Stimulated activated CD4-positive, alpha-beta T cell treated with anti-CD3 and anti-CD28 coated beads, Interleukin-15, amount 100 ng/mL, for 1 hour (primary cell): Measurements from ENCODE around the gene MED27.

Experiments used
- DNase-seq, 2 donors: peaks; one replicate each; pipeline ENCODE4 v3.0.0-alpha.2; 2020; ENCODE audit warnings: low read depth in 1 of 2, low spot score in 1 of 2

Gene MED27

DNA sequence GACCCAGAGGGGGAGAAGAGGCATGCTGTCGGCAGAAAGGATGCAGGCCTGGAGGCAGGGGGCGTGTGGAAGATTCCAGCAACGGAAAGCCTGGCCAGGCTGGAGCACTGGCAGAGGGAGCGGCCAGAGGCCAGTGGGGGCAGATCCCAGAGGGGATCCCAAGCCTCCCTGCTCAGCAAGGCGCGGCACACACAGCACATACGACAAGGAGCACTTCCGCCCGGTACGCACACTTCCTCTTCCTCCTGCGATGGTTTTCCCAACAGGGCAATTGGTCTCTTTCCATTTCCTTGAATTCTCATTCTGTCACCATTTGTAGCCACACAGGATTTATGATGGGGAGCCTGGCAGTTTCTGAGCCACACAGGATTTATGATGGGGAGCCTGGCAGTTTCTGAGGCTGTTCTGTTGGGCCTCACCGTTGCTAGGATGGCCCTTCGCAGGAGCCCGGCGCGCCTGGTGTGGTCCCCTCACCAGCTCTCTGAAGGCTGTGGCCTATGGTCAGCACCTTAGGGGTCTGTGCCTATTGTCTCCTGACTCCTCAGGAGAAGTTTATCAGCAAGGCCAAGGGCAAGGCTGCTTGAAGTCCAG lies 216.3 kb downstream of the MED27 start:
- DNase-seq = no peak

GRCh38 chr9:131862261-131862660 lies 217.4 kb downstream of the MED27 start:
- DNase-seq = no peak

- no peak for DNase-seq
These were observed 219.2 kb downstream of the MED27 start for GRCh38 chr9:131860430-131860829.

- DNase-seq = no peak
These were observed 221.5 kb downstream of the MED27 start for GRCh38 chr9:131858147-131858546.

- DNase-seq = no peak
These were observed 223.6 kb downstream of the MED27 start for GRCh38 chr9:131856105-131856504.

GRCh38 chr9:131854896-131855613 lies 224.6 kb downstream of the MED27 start:
- no peak for DNase-seq

GRCh38 chr9:131854334-131854733 lies 225.3 kb downstream of the MED27 start:
- DNase-seq = no peak

GRCh38 chr9:131853434-131853833 lies 226.2 kb downstream of the MED27 start:
- no peak for DNase-seq

- no peak for DNase-seq
These were observed 228.3 kb downstream of the MED27 start for GRCh38 chr9:131851414-131851813.

- no peak for DNase-seq
These were observed 230.3 kb downstream of the MED27 start for GRCh38 chr9:131849391-131849790.

GRCh38 chr9:131848570-131849160 lies 231.0 kb downstream of the MED27 start:
- no peak for DNase-seq

GRCh38 chr9:131847665-131848354 lies 231.9 kb downstream of the MED27 start:
- DNase-seq = no peak

GRCh38 chr9:131845305-131846298 lies 234.1 kb downstream of the MED27 start:
- no peak for DNase-seq

DNA sequence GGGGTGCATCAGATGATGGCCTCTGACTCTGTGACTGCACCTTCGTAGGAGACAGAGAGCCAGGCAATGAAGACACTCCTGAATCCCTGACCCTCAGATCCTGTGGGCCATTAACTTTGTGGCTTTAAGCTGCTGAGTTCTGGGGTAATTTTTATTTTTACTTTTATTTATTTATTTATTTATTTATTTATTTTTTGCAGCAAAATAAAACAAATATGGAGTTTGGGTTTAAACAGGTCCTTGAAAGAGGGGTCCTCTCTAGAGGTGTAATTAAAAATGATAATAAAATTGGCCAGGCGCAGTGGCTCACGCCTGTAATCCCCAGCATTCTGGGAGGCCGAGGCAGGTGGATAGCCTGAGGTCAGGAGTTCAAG lies 234.9 kb downstream of the MED27 start:
- no peak for DNase-seq

DNA sequence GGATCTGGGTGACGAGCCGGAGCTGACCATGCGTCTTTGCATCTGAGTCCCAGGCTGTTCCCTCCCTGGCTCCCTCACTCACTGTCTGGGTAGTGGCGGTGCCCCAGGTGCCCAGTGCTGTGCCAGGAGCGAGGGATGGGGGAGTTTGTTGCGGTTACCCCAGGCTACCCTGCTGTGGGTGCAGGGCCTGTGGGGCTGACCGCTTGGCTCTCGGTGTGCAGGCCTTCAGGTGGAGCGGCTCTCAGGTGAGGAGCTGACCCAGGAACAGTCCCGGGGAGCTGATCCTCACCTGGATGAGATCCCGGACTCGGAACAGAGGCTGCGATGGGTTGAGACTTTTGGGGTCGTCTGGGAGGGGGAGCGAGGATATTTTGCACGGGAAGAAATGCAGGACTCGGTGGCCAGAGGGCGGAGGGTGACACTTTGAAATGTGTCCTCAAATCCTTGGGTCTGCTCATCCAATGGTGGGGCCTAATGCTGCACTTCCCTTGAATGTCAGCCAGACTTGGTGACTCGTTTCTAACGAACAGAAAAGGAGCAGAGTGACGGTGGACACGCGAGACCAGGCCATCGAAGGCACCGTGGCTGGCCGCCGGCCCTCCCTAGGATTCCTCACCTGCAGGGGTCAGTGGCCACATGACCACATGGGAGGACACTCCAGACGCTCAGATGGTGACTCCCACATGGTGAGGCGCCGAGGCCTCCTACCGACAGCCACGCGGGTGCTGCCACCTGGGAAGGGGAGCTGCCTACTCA lies 235.5 kb downstream of the MED27 start:
- DNase-seq = no peak

DNA sequence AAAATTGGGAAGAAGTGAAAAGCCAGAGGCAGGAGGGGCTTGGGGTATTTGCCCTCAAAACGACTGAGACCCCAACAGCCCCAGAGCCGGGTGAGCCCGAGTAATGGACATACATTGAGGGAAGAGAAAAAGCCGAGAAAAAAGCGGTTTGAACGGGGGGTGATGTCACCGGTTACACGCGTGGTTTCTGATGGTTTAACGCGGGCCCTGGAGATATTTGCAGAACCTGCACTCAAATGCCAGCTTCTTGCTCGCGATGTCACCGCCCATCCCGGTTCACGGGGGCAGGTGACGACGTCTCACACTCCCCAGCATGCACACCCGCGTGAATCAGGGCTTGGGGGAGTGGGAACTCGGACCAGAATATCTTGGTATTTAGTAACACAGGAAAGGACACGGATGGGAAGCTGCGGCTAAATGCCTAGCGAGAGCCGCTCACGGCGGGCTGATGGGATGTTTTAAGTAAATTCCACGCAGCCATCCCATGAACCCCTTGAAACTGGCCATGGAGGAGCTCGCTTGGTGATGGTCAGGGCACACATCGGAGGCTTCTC lies 237.8 kb downstream of the MED27 start:
- no peak for DNase-seq

- no peak for DNase-seq
These were observed 238.6 kb downstream of the MED27 start for GRCh38 chr9:131840751-131841702.

GRCh38 chr9:131840220-131840619 lies 239.4 kb downstream of the MED27 start:
- no peak for DNase-seq
